HG03064 (cell line): Measurements from ENCODE around the gene SPEM1.
"Not testable (repeated sequence)": the region's sequence is repeated elsewhere in the genome, so short reads cannot be mapped to it uniquely, and the experiment has no call there.

ENCODE experiments used
- ATAC-seq: cut with Tn5 transposase; IDR thresholded peaks from one replicate; pipeline ENCODE4 v1.9.1; 2021; ENCODE audit warnings: low read depth; ENCODE audit not compliant: unreplicated experiment

Gene SPEM1

DNA sequence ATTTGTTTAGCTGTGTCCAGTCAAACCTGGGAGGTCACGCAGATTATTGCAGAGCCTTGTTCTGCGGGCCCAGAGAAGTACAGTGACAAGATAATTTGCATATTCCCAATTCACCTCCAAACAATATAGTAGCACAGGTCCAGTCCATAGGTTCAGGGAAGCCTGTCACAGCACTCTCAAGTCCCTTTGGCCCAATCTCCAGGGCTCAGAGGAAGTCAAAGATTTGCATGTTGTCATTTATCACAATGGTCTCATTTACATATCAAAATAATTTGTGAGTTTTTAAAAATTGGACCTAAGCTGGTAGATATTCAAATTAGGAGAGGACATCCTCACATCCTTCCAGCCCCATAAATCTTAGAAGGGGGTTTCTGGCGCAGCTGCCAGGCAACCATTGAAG lies 47.4 kb downstream of the SPEM1 start:
- no peak for ATAC-seq

DNA sequence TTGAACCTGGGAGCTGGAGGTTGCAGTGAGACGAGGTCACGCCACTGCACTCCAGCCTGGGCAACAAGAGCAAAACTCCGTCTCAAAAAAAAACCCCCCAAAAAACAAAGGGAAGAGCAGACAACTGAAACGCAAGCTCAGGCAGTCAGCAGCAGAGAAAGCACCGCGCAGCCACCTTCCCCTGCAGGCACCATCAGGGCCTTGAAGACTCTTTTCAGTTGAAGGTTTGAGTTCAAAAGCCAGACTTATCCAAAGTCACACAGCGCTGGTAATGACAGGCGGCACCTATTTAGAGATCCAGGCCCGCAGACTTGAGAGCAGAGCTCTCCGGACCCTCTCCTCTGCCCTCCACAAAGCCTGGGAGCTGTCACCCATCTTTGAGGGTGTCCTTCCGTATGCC lies 48.2 kb downstream of the SPEM1 start:
- ATAC-seq = no peak

DNA sequence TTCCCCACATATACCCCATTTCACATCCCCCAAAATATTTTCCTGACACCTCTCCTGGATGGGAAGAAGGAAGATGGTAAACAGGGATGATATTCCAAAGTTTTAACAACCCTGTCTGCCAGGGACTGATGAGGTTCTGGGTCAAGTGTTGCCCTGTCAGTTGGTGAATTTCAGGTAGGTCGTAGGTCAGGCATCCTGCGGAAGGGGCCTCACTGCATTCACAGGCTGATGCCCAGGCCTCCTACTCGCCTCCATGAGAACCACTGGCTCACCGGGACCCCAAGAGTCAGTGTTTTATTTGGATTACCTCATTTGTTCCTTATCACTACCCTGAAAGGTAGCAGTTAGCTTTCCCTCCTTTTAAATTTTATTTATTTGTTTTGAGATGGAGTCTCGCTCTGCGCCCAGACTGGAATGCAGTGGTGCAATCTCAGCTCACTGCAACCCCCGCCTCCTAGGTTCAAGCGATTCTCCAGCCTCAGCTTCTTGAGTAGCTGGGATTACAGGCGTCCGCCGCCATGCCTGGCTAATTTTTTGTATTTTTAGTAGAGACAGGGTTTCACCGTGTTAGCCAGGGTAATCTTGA lies 48.8 kb downstream of the SPEM1 start:
- no peak for ATAC-seq

DNA sequence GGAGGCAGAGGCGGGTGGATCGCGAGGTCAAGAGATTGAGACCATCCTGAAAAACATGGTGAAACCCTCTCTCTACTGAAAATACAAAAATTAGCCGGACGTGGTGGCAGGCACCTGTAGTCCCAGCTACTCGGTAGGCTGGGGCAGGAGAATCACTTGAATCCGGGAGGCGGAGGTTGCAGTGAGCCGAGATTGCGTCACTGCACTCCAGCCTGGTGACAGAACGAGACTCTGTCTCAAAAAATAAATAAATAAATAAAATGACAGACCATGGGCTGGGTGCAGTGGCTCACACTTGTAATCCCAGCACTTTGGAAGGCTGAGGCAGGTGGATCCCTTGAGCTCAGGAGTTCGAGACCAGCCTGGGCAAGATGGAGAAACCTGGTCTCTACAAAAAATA lies 49.7 kb downstream of the SPEM1 start:
- ATAC-seq = not testable (repeated sequence)

DNA sequence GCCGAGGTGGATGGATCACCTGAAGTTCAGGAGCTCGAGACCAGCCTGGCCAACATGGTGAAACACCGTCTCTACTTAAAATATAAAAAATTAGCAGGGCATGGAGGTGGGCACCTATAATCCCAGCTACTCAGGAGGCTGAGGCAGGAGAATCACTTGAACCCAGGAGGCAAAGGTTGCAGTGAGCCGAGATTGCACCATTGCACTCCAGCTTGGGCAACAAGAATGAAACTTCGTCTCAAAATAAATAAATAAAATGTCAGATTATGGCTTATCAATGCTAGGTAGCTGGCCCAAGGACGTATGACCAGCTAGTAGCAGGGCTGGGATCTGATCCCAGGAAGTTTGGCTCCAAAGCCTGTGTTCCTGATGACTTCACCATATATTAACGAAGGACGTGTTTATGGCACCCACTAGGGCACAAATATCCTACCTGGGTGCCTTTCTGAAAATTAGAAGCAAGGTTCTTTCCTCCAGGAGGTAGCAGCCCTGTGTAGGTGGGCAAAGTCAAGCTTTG lies 50.4 kb downstream of the SPEM1 start:
- not testable (repeated sequence) for ATAC-seq
